ENCODE results near the gene MARVELD1.

GRCh38 chr10:97673736-97674525 is 39.6 kb upstream of the MARVELD1 start:
- TF ChIP-seq CTCF (conservative IDR thresholded peaks at IDR 0.05), result no peak
- no peak for TF ChIP-seq ZFX (IDR thresholded peaks at IDR 0.05)
